Measurements from ENCODE around the gene MFSD12.
"Not testable (repeated sequence)": the region's sequence is repeated elsewhere in the genome, so short reads cannot be mapped to it uniquely, and the experiment has no call there.

The MFSD12 gene

DNA sequence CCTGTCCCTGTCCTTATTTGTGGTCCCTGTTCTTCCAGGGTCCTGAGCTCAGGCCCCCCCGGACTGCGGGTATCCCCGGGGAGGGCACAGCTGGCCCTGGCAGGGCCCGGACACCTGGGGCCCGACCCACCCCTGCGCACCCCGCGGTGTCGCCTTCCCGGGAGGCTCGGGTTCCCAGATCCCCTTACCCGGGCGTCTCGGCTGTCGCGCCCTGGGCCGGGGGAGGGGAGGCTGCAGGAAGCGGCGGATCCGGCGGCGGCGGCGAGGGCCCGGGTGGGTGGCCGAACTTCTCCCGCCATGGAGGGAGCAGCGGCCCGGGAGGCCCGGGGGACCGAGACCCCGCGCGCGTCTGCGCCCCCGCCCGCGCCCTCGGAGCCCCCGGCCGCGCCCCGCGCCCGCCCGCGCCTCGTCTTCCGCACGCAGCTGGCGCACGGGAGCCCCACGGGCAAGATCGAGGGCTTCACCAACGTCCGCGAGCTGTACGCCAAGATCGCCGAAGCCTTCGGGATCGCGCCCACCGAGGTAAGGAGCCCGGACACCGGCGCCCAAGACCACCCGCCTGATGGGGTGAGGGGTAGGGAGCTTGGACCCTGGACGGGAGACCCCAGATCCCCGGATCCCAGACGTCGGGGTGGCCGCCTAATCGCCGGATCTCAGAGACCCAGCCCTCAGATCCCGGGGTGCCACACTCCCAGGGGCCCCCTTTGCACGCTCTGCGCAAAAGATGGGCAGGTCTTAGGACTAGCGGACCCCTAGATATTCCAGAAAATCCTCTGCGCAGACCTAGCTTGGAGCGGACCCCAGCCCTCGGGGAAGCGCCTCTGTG is 28.1 kb upstream of the MFSD12 start, which contains the start of gene GIPC3:
GIPC3 (plus strand) TSS at position 178 of the 826 bp plus-strand sequence; CDS start at position 298, 120 bp downstream.
- Histone ChIP-seq H3K4me1 (ENCODE audit: low read length) (no peaks in the 10 kb centered on the region), H4K20me1 (ENCODE audit: insufficient read depth, low read length) (no peaks in the 10 kb centered on the region), H3K36me3 (replicated peaks; ENCODE audit: insufficient read depth, low read length) (no peaks in the 10 kb centered on the region), H3K27me3 (replicated peaks; ENCODE audit: insufficient read depth, low read length) (peaks cover 61% of the 10 kb centered on the region), H3K9ac (ENCODE audit: low read length) (no peak within 1 kb of the TSS), H3F3A (ENCODE audit: insufficient read depth, low read length) (no peaks in the 10 kb centered on the region), H3K79me2 (ENCODE audit: low read length) (no peaks in the 10 kb centered on the region), H2AFZ (ENCODE audit: low read length) (no peak within 1 kb of the TSS), H3K4me3 (ENCODE audit: low read length) (no peak within 1 kb of the TSS), H3K9me2 (replicated peaks; ENCODE audit: insufficient read depth, low read length) (no peaks in the 10 kb centered on the region), H3K9me3 (replicated peaks; ENCODE audit: insufficient read depth, low read length) (no peaks in the 10 kb centered on the region), H3K27ac (ENCODE audit: low read length) (no peak within 1 kb of the TSS), H3K4me2 (ENCODE audit: low read depth, low read length) (no peak within 1 kb of the TSS)
- DNase-seq, result no peak
- TF ChIP-seq EZH2 (optimal IDR thresholded peaks at IDR 0.05; ENCODE audit: low read depth, low read length) (no peak), EZH2phosphoT487 (IDR thresholded peaks at IDR 0.05; ENCODE audit: low read length) (no peak)
- TF ChIP-seq, protein P1, sequence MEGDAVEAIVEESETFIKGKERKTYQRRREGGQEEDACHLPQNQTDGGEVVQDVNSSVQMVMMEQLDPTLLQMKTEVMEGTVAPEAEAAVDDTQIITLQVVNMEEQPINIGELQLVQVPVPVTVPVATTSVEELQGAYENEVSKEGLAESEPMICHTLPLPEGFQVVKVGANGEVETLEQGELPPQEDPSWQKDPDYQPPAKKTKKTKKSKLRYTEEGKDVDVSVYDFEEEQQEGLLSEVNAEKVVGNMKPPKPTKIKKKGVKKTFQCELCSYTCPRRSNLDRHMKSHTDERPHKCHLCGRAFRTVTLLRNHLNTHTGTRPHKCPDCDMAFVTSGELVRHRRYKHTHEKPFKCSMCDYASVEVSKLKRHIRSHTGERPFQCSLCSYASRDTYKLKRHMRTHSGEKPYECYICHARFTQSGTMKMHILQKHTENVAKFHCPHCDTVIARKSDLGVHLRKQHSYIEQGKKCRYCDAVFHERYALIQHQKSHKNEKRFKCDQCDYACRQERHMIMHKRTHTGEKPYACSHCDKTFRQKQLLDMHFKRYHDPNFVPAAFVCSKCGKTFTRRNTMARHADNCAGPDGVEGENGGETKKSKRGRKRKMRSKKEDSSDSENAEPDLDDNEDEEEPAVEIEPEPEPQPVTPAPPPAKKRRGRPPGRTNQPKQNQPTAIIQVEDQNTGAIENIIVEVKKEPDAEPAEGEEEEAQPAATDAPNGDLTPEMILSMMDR (IDR thresholded peaks at IDR 0.05; ENCODE audit: low read length), result no peak

DNA sequence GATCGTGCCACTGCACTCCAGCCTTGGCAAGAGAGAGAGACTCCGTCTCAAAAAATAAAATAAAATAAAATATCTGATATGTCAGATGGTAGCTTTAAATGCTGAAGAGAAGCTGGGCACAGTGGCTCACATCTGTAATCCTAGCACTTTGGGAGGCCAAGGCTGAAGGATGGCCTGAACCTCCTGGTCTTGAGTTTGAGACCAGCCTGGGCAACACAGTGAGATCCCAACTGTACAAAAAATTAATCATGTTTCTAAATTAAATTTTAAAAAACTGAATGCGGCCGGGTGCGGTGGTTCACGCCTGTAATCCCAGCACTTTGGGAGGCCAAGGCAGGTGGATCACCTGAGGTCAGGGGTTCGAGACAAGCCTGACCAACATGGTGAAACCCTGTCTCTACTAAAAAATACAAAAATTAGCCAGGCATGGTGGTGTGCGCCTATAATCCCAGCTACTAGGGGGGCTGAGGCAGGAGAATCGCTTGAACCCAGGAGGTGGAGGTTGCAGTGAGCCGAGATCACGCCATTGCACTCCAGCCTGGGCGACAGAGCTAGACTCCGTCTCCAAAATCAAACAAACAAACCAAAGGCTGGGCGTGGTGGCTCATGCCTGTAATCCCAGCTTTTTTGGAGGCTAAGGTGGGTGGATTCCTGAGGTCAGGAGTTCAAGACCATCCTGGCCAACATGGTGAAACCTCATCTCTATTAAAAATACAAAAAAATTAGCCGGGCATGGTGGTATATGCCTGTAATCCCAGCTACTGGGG is 26.8 kb upstream of the MFSD12 start:
- not testable (repeated sequence) for H3K4me3 ChIP-seq (ENCODE audit: low read length); H3K9me3 ChIP-seq (replicated peaks; ENCODE audit: insufficient read depth, low read length); H3K27ac ChIP-seq (ENCODE audit: low read length); H3K79me2 ChIP-seq (ENCODE audit: low read length); H3K9me2 ChIP-seq (replicated peaks; ENCODE audit: insufficient read depth, low read length); H3K4me2 ChIP-seq (ENCODE audit: low read depth, low read length); H3F3A ChIP-seq (ENCODE audit: insufficient read depth, low read length); DNase-seq; H3K4me1 ChIP-seq (ENCODE audit: low read length); H4K20me1 ChIP-seq (ENCODE audit: insufficient read depth, low read length); H3K36me3 ChIP-seq (replicated peaks; ENCODE audit: insufficient read depth, low read length); H2AFZ ChIP-seq (ENCODE audit: low read length); H3K9ac ChIP-seq (ENCODE audit: low read length)
- peaks cover 49% of the 10 kb centered on the region for H3K27me3 ChIP-seq (replicated peaks; ENCODE audit: insufficient read depth, low read length)

DNA sequence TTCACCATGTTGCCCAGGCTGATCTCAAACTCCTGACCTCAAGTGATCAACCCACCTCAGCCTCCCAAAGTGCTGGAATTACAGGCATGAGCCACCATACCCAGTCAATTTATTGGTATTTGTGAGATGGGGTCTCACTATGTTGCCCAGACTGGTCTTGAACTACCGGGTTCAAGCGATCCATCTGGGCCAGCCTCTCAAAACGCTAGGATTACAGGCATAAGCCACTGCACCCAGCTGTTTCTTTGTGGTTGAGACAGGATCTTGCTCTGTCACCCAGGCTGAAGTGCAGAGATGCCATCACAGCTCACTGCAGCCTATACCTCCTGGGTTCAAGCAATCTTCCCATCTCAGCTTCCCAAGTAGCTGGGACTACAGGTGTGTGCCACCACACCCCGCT is 24.4 kb upstream of the MFSD12 start:
- not testable (repeated sequence) for H3F3A ChIP-seq (ENCODE audit: insufficient read depth, low read length); H3K4me1 ChIP-seq (ENCODE audit: low read length); H3K4me2 ChIP-seq (ENCODE audit: low read depth, low read length); H3K27ac ChIP-seq (ENCODE audit: low read length); H3K36me3 ChIP-seq (replicated peaks; ENCODE audit: insufficient read depth, low read length); DNase-seq; H4K20me1 ChIP-seq (ENCODE audit: insufficient read depth, low read length); H3K9me2 ChIP-seq (replicated peaks; ENCODE audit: insufficient read depth, low read length); H3K4me3 ChIP-seq (ENCODE audit: low read length); H3K9ac ChIP-seq (ENCODE audit: low read length); H3K79me2 ChIP-seq (ENCODE audit: low read length); H2AFZ ChIP-seq (ENCODE audit: low read length); H3K9me3 ChIP-seq (replicated peaks; ENCODE audit: insufficient read depth, low read length)
- H3K27me3 ChIP-seq (replicated peaks; ENCODE audit: insufficient read depth, low read length), result peaks cover 30% of the 10 kb centered on the region

DNA sequence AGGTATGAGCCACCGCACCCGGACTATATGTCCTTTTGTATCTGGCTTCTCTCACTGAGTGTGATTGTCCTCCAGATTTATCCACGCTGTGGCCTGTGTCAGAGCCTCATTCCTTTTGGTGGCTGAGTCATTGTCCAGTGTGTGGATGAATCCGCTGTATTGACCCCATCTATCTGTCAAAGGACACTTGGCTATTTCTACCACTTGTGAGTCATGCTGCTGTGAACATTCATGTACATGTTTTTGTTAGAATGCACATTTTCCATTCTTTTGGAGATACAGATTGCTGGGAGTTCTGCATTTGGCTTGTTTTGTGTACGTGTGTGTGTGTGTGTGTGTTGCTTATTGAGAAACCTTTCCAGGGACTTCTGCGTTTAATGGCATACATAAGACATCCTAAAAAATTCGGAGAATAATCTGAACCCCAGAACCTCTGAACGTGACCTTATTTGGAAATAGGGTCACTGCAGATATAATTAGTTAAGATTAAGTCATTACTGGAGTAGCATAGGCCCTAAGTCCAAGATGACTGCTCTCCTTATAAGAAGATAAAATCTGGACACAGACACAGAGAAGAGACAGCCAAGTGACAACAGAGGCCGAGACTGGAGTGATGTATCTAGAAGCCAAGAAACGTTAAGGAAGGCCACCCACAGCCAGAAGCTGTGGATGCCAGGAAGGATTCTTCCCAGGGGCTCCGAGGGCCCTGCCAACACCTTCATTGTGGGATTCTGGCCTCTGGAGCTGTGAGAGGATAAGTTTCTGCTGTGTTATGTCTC is 23.0 kb upstream of the MFSD12 start:
- Histone ChIP-seq H3K4me3 (ENCODE audit: low read length) (no peak overlapping the region), H3K9me3 (replicated peaks; ENCODE audit: insufficient read depth, low read length) (no peaks in the 10 kb centered on the region), H2AFZ (ENCODE audit: low read length) (no peak overlapping the region), H3K36me3 (replicated peaks; ENCODE audit: insufficient read depth, low read length) (no peaks in the 10 kb centered on the region), H3K79me2 (ENCODE audit: low read length) (no peaks in the 10 kb centered on the region), H3K9me2 (replicated peaks; ENCODE audit: insufficient read depth, low read length) (no peaks in the 10 kb centered on the region), H3K4me2 (ENCODE audit: low read depth, low read length) (no peak overlapping the region), H4K20me1 (ENCODE audit: insufficient read depth, low read length) (no peaks in the 10 kb centered on the region), H3K27me3 (replicated peaks; ENCODE audit: insufficient read depth, low read length) (peaks cover 18% of the 10 kb centered on the region; the same call in 1 of the 2 replicates), H3K27ac (ENCODE audit: low read length) (no peak overlapping the region), H3F3A (ENCODE audit: insufficient read depth, low read length) (0 out of 2 replicates have a peak, but pooled peaks cover under 1% of the 10 kb centered on the region), H3K4me1 (ENCODE audit: low read length) (no peaks in the 10 kb centered on the region), H3K9ac (ENCODE audit: low read length) (no peak overlapping the region)
- TF ChIP-seq, protein P1 (IDR thresholded peaks at IDR 0.05; ENCODE audit: low read length), result no peak
- TF ChIP-seq EZH2 (optimal IDR thresholded peaks at IDR 0.05; ENCODE audit: low read depth, low read length) (no peak), EZH2phosphoT487 (IDR thresholded peaks at IDR 0.05; ENCODE audit: low read length) (no peak)
- DNase-seq, result no peak

Data from MM.1S (cell line).